Uterus (tissue), 4 donors: ENCODE measurements around the gene ICA1L. TPM values are rescaled to one million over a fixed set of nuclear protein-coding genes. Genes with fewer than 3 reads are reported as not detected.

ENCODE experiments used
- DNase-seq, 2 donors: peaks; one replicate each; pipeline ENCODE4 v3.0.0-alpha.2; 2019 to 2020
- H3K27ac ChIP-seq, 2 donors: fragments of 200-600 bp; sonication (generic); 1 replicate in 1 of 2; 2 replicates in 1 of 2; pipeline ENCODE4 v1.5.1; 2016 to 2018
- H3K27me3 ChIP-seq, 2 donors: fragments of 200-600 bp; sonication (generic); one replicate each; pipeline ENCODE4 v1.5.1; 2018 to 2019; ENCODE audit warnings: control low read depth in 1 of 2
- H3K36me3 ChIP-seq, 2 donors: fragments of 200-600 bp; sonication (generic); one replicate each; pipeline ENCODE4 v1.5.1; 2019; ENCODE audit warnings: control low read depth in 1 of 2
- H3K4me1 ChIP-seq, 2 donors: fragments of 200-600 bp; sonication (generic); one replicate each; pipeline ENCODE4 v1.5.1; 2018 to 2019; ENCODE audit warnings: control low read depth in 1 of 2
- H3K4me3 ChIP-seq, 2 donors: fragments of 200-600 bp; sonication (generic); 1 replicate in 1 of 2; 2 replicates in 1 of 2; pipeline ENCODE4 v1.5.1; 2018 to 2019; ENCODE audit warnings: mild to moderate bottlenecking in 1 of 2
- H3K9me3 ChIP-seq, 2 donors: fragments of 200-600 bp; sonication (generic); one replicate each; pipeline ENCODE4 v1.5.1; 2019; ENCODE audit warnings: control low read depth in 1 of 2
- POLR2A ChIP-seq, 2 donors: fragments of 450-650 bp; IDR thresholded peaks; one replicate each; pipeline ENCODE4 v1.6.1; 2016; ENCODE audit warnings: antibody characterized with exemption in 2 of 2, mild to moderate bottlenecking in 1 of 2, moderate library complexity in 1 of 2
- intact Hi-C: fragments of 100-400 bp; cut with DNase I; formaldehyde crosslinking; loops from one replicate; pipeline ENCODE4 v1.15.1; 2023; ENCODE audit warnings: low total_unique reads
- total RNA-seq, 4 donors: library from RNA; depleted of rRNA in 3 of 4; stranded (reverse); fragments of >200 nt in 3 of 4; gene quantifications; one replicate each; pipeline versions ENCODE4 v1.1.0 to v1.2.4, GENCODE V29; 2014 to 2023
- TF ChIP-seq, protein P1 (sequence below), 4 experiments: fragments of 200-600 bp in 2 of 4; fragments of 450-650 bp in 2 of 4; sonication (generic) in 2 of 4; IDR thresholded peaks; one replicate each; pipeline ENCODE4 v1.5.1; 2016 to 2019; ENCODE audit warnings: antibody characterized with exemption in 4 of 4, mild to moderate bottlenecking in 2 of 4, moderate library complexity in 1 of 4
- donor health status: DM: yes; HTN: yes; CAD: no.

Gene ICA1L
- total RNA-seq, 4 donors from 2014 or later = 10.0 to 56.8 (median 41.3) TPM

DNA sequence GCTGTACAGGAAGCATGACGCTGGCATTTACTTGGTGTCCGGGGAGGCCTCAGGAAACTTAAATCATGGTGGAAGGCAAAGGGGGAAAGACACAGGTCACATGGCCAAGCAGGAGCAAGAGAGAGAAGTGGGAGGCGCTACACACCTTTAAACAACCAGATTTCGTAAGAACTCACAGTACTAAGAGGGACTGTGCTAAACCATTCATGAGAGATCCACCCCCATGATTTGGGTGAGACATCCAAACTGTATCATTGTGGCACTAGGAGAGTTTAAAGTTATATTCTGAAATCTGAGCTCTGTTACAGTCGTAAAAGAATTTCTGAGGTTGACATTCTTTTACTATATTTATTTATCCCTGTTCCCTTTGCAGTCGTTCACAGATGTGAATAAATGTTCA, 116.6 kb downstream of the ICA1L start:
- Histone ChIP-seq H3K9me3 (no peaks in the 10 kb centered on the region), H3K27ac (no peak overlapping the region), H3K4me1 (no peaks in the 10 kb centered on the region), H3K4me3 (no peak overlapping the region), H3K27me3 (no peaks in the 10 kb centered on the region), H3K36me3 (no peaks in the 10 kb centered on the region)
- intact Hi-C loops = no loop called here
- DNase-seq = no peak
- TF ChIP-seq, protein P1, sequence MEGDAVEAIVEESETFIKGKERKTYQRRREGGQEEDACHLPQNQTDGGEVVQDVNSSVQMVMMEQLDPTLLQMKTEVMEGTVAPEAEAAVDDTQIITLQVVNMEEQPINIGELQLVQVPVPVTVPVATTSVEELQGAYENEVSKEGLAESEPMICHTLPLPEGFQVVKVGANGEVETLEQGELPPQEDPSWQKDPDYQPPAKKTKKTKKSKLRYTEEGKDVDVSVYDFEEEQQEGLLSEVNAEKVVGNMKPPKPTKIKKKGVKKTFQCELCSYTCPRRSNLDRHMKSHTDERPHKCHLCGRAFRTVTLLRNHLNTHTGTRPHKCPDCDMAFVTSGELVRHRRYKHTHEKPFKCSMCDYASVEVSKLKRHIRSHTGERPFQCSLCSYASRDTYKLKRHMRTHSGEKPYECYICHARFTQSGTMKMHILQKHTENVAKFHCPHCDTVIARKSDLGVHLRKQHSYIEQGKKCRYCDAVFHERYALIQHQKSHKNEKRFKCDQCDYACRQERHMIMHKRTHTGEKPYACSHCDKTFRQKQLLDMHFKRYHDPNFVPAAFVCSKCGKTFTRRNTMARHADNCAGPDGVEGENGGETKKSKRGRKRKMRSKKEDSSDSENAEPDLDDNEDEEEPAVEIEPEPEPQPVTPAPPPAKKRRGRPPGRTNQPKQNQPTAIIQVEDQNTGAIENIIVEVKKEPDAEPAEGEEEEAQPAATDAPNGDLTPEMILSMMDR (IDR thresholded peaks at IDR 0.05) = no peak
- no peak for TF ChIP-seq POLR2A (IDR thresholded peaks at IDR 0.05)

DNA sequence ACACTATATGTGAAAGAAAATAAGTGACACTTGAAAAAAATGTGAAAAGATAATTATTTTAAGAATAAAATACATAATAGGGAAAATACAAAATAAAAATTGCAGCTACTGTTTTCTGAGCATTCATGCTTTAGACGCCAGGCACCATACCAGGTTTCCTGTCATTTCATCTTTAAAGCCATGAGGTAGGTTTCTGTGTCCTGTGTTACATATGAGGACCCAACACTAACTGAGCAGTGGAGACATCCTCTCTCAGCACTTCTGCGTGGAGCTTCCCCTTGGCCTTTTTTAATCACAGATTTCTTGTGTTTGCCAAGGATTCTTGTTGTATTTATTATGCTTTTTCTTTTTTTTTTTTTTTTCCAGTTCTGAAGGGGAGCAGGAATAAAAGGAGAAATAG, 119.5 kb downstream of the ICA1L start:
- intact Hi-C loops = no loop called here
- Histone ChIP-seq H3K36me3 (no peaks in the 10 kb centered on the region), H3K9me3 (no peaks in the 10 kb centered on the region), H3K4me3 (no peak overlapping the region), H3K27me3 (no peaks in the 10 kb centered on the region), H3K27ac (no peak overlapping the region), H3K4me1 (no peaks in the 10 kb centered on the region)
- TF ChIP-seq, protein P1 (IDR thresholded peaks at IDR 0.05) = no peak
- TF ChIP-seq POLR2A (IDR thresholded peaks at IDR 0.05) = no peak
- DNase-seq = no peak

DNA sequence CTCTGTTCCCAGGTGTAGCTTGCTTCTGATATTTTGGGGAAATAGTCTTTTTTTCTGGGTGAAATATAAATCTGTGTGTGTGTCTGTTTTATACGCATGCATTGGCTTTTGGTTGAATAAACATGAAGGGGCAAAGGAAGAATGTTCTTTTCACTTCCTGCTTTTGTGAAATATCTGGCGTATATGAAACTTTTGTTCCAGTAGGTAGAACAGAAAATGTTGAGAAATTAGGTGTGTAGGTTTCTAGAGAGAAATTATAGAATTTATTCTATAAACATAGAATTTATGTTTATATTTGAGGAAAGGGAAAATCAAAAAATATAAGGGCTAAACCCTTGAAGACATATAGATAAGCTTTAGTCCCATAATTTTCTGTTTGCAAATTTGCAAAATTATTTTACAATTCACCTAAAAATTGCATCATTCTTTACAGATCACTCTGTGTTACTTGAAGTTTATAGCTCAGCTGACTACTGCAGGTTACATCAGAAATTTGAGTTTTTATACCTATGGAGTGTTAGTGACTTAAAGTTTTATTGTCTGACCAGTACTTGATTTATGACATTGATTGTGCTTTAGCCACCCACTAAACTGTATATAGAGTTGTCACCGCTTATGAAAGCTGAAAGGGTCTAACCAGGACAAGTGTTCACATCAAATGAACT, 120.7 kb downstream of the ICA1L start:
- H3K4me3 ChIP-seq = no peak overlapping the region
- no peak for DNase-seq
- no peak overlapping the region for H3K27ac ChIP-seq
- no peaks in the 10 kb centered on the region for H3K4me1 ChIP-seq
- intact Hi-C loops = no loop called here
- no peaks in the 10 kb centered on the region for H3K9me3 ChIP-seq
- H3K36me3 ChIP-seq = no peaks in the 10 kb centered on the region
- TF ChIP-seq, protein P1 (IDR thresholded peaks at IDR 0.05) = no peak
- no peak for TF ChIP-seq POLR2A (IDR thresholded peaks at IDR 0.05)
- H3K27me3 ChIP-seq = no peaks in the 10 kb centered on the region

DNA sequence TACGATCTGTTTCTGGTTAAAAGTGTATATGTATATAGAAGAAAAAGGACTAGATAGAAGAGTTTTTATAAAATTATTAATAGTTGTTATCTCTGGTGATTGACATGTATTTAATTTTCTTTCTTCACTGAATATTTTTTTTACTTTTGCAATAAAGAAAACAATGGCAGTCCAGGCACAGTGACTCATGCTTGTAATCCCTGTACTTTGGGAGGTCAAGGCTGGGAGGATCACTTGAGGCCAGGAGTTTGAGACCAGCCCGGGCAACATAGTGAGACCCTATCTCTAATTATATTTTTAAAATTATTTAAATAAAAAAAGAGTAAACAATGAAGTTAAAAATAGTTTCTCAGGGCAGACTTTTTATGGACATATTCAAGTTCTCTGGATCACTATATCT, 122.1 kb downstream of the ICA1L start:
- no peak overlapping the region for H3K27ac ChIP-seq
- no peak for TF ChIP-seq POLR2A (IDR thresholded peaks at IDR 0.05)
- TF ChIP-seq, protein P1 (IDR thresholded peaks at IDR 0.05) = no peak
- no peaks in the 10 kb centered on the region for H3K4me1 ChIP-seq
- no peak for DNase-seq
- no peak overlapping the region for H3K4me3 ChIP-seq
- intact Hi-C loops = no loop called here
- H3K36me3 ChIP-seq = no peaks in the 10 kb centered on the region
- H3K27me3 ChIP-seq = no peaks in the 10 kb centered on the region
- no peaks in the 10 kb centered on the region for H3K9me3 ChIP-seq

DNA sequence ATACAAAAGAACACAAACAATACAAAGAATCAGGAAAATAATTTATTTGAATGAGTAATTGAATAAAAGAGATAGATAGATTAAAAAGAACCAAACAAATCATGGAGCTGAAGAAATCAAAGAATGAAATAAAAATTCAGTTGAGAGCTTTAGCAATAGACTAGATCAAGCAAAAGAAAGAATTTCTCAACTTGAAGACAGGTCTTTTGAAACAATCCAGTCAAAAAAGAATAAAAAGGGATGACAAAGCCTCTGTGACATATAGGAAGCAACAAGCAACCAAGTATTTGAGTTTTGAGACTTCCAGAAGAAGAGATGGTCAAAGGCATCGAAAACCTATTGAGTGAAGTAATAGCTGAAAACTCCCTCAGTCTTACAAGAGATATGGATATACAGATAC, 128.0 kb downstream of the ICA1L start:
- DNase-seq = no peak
- no peaks in the 10 kb centered on the region for H3K27me3 ChIP-seq
- no peaks in the 10 kb centered on the region for H3K4me1 ChIP-seq
- no peak overlapping the region for H3K27ac ChIP-seq
- intact Hi-C loops = no loop called here
- peaks cover 0 to 6% of the 10 kb centered on the region in 2 donors for H3K9me3 ChIP-seq
- no peak overlapping the region for H3K4me3 ChIP-seq
- TF ChIP-seq, protein P1 (IDR thresholded peaks at IDR 0.05) = no peak
- TF ChIP-seq POLR2A (IDR thresholded peaks at IDR 0.05) = no peak
- no peaks in the 10 kb centered on the region for H3K36me3 ChIP-seq
